B cell (primary cell): ENCODE data around the gene SLC4A11. TPM values are rescaled to one million over a fixed set of nuclear protein-coding genes. Genes with fewer than 3 reads are reported as not detected.

Experiments used
- ATAC-seq: fragments of 200-7000 bp; cut with Tn5 transposase; one replicate; pipeline ENCODE4 v1.10.0; 2021; ENCODE audit warnings: low read depth, mild to moderate bottlenecking, moderate number of reproducible peaks, moderate library complexity
- CTCF ChIA-PET: fragments of 350-600 bp; sonication (Branson Sonifier 250); formaldehyde crosslinking; loops from one replicate; lab custom pipeline; 2021; ENCODE audit warnings: antibody characterized with exemption, inconsistent platforms; lab: Charles Lee
- POLR2A ChIA-PET: fragments of 350-600 bp; sonication (Branson Sonifier 250); formaldehyde crosslinking; loops from one replicate; lab custom pipeline; 2021; ENCODE audit warnings: antibody characterized with exemption; lab: Charles Lee
- DNase-seq: peaks from one replicate; pipeline ENCODE4 v3.0.0; 2013
- H2AFZ ChIP-seq: 2 replicates; pipeline ENCODE4 v1.6.1; 2012; ENCODE audit warnings: mild to moderate bottlenecking, low read depth, low read length; ENCODE audit not compliant: insufficient read depth, poor library complexity, severe bottlenecking
- H3K27ac ChIP-seq, 2 donors: 1 replicate in 1 of 2; 2 replicates in 1 of 2; pipeline ENCODE4 v1.5.1; 2012 to 2013; ENCODE audit warnings: low read length in 2 of 2, mild to moderate bottlenecking in 2 of 2, moderate library complexity in 1 of 2
- H3K27me3 ChIP-seq, 4 experiments: fragments of 200-600 bp in 1 of 4; sonication (generic) in 1 of 4; replicated peaks in 1 of 4; 1 replicate in 2 of 4; 2 replicates in 2 of 4; pipeline versions ENCODE4 v1.6.1 to v1.7.0; 2013 to 2016; ENCODE audit warnings: low read length in 3 of 4, mild to moderate bottlenecking in 2 of 4, mixed read lengths in 1 of 4, moderate library complexity in 1 of 4; ENCODE audit not compliant: insufficient read depth in 4 of 4, control insufficient read depth in 3 of 4; ENCODE audit errors: control extremely low read depth in 1 of 4
- H3K36me3 ChIP-seq, 2 experiments: replicated peaks in 1 of 2; 1 replicate in 1 of 2; 2 replicates in 1 of 2; pipeline versions ENCODE4 v1.6.1 to v1.7.1; 2013; ENCODE audit warnings: low read length in 1 of 2; ENCODE audit not compliant: insufficient read depth in 2 of 2, control insufficient read depth in 1 of 2; ENCODE audit errors: control extremely low read depth in 1 of 2, extremely low read depth in 1 of 2
- H3K4me1 ChIP-seq, 2 donors: fragments of 200-600 bp in 1 of 2; sonication (generic) in 1 of 2; 1 replicate in 1 of 2; 2 replicates in 1 of 2; pipeline versions ENCODE4 v1.5.1 to v1.6.1; 2013 to 2017; ENCODE audit warnings: low read length in 2 of 2; ENCODE audit not compliant: control insufficient read depth in 2 of 2, insufficient read depth in 2 of 2
- H3K4me2 ChIP-seq: replicated peaks from 2 replicates; pipeline ENCODE3; 2012; ENCODE audit warnings: mild to moderate bottlenecking, low read depth, low read length; ENCODE audit not compliant: poor library complexity, severe bottlenecking
- H3K4me3 ChIP-seq, 5 experiments: fragments of 200-600 bp in 1 of 5; sonication (generic) in 1 of 5; 1 replicate in 3 of 5; 2 replicates in 2 of 5; pipeline versions ENCODE4 v1.5.1 to v1.7.0; 2011 to 2016; ENCODE audit warnings: low read length in 4 of 5, mild to moderate bottlenecking in 4 of 5, low read depth in 2 of 5, control low read depth in 1 of 5, moderate library complexity in 1 of 5; ENCODE audit not compliant: insufficient read depth in 1 of 5; ENCODE audit errors: control extremely low read depth in 1 of 5, extremely low read depth in 1 of 5
- H3K79me2 ChIP-seq: fragments of 200-600 bp; sonication (generic); one replicate; pipeline ENCODE4 v1.6.0; 2016; ENCODE audit warnings: low read length; ENCODE audit not compliant: control insufficient read depth, insufficient read depth
- H3K9ac ChIP-seq: fragments of 200-600 bp; sonication (generic); 2 replicates; pipeline ENCODE4 v1.6.1; 2017; ENCODE audit warnings: mild to moderate bottlenecking, low read length, moderate library complexity
- H3K9me3 ChIP-seq, 3 donors: one replicate each; pipeline versions ENCODE4 v1.6.1 to v1.7.1; 2013; ENCODE audit warnings: low read length in 2 of 3; ENCODE audit not compliant: control insufficient read depth in 2 of 3, insufficient read depth in 1 of 3; ENCODE audit errors: control extremely low read depth in 1 of 3
- H4K20me1 ChIP-seq: 2 replicates; pipeline ENCODE4 v1.6.0; 2012; ENCODE audit warnings: mild to moderate bottlenecking, low read length; ENCODE audit not compliant: insufficient read depth, control insufficient read depth, poor library complexity, severe bottlenecking
- H3K27ac Mint-ChIP-seq: one replicate; pipeline ENCODE4 v1.8.0; 2021; ENCODE audit warnings: mixed read lengths
- H3K27me3 Mint-ChIP-seq: one replicate; pipeline ENCODE4 v1.8.0; 2021; ENCODE audit warnings: mixed read lengths
- H3K4me1 Mint-ChIP-seq: one replicate; pipeline ENCODE4 v1.8.0; 2021; ENCODE audit warnings: mixed read lengths
- H3K4me3 Mint-ChIP-seq: one replicate; pipeline ENCODE4 v1.8.0; 2021; ENCODE audit warnings: mixed read lengths
- H3K9me3 Mint-ChIP-seq: one replicate; pipeline ENCODE4 v1.8.0; 2022; ENCODE audit warnings: mixed read lengths; ENCODE audit not compliant: insufficient read depth
- CTCF ChIP-seq: fragments of 200-600 bp; IDR thresholded peaks from one replicate; pipeline ENCODE4 v1.8.0; 2022; ENCODE audit warnings: antibody characterized with exemption, mild to moderate bottlenecking
- EZH2 ChIP-seq: IDR thresholded peaks from 2 replicates; pipeline ENCODE4 v1.6.1; 2012; ENCODE audit warnings: borderline replicate concordance, low read depth, mild to moderate bottlenecking, moderate library complexity, low read length; ENCODE audit not compliant: insufficient read depth, poor library complexity, severe bottlenecking
- WGBS: methylation state at CpG from one replicate; pipeline ENCODE4 v1.1.5; 2013; ENCODE audit warnings: missing lambda C conversion rate; ENCODE audit not compliant: insufficient coverage; 5-methylcytosine and 5-hydroxymethylcytosine counted together
- intact Hi-C: fragments of 100-400 bp; cut with micrococcal nuclease; formaldehyde crosslinking; loops from one replicate; pipeline ENCODE4 v1.10.0; 2022
- polyA plus RNA-seq: library from polyadenylated mRNA; depleted of rRNA; stranded (reverse); fragments of >200 nt; gene quantifications from 2 replicates; pipeline ENCODE4 v1.2.3, GENCODE V29; 2012
- total RNA-seq, 2 donors: library from RNA; stranded (reverse); fragments of 120-200 nt in 1 of 2; gene quantifications; 1 replicate in 1 of 2; 2 replicates in 1 of 2; pipeline versions ENCODE4 v1.2.3 to v1.2.4, GENCODE V29; 2013 to 2022

The SLC4A11 gene
- total and polyA plus RNA-seq, 2 donors (not counting 1 experiment from before 2014, with no cell fraction given): 0.85 to 1.6 TPM

GRCh38 chr20:3177746-3178485, 61.1 kb downstream of the SLC4A11 start:
- ChIA-PET POLR2A (no interaction called here), CTCF (interaction anchor here (0.7 kb wide), 1 partner anchor 91 kb away, joined by 4 read pairs; no protein-coding TSS in a partner anchor)
- Mint-ChIP-seq H3K4me3 (no peak overlapping the region), H3K27me3 (peaks cover 16% of the 10 kb centered on the region), H3K9me3 (no peaks in the 10 kb centered on the region), H3K4me1 (peaks cover 10% of the 10 kb centered on the region), H3K27ac (no peak overlapping the region)
- no peak overlapping the region for H3K27ac ChIP-seq
- no peaks in the 10 kb centered on the region for H4K20me1 ChIP-seq
- no peak overlapping the region for H2AFZ ChIP-seq
- ATAC-seq (no peak), DNase-seq (no peak)
- H3K4me2 ChIP-seq: no peak overlapping the region
- intact Hi-C loops: no loop called here
- TF ChIP-seq EZH2 (no peak), CTCF (no peak)
- no peak overlapping the region for H3K9ac ChIP-seq
- H3K4me3 ChIP-seq: no peak overlapping the region
- H3K27me3 ChIP-seq: peaks cover 0 to 18% (median 14%) of the 10 kb centered on the region in 4 experiments
- no peaks in the 10 kb centered on the region for H3K36me3 ChIP-seq
- 88% methylated on average over 4 of the region's 8 CpGs for WGBS
- peaks cover 0 to 10% (median 0%) of the 10 kb centered on the region in 3 donors for H3K9me3 ChIP-seq
- no peaks in the 10 kb centered on the region for H3K79me2 ChIP-seq
- H3K4me1 ChIP-seq: peaks cover 12% of the 10 kb centered on the region in 2 donors

Other genes with a start within 250 kb of the SLC4A11 start
- 2.5 and 2.7 TPM in 2 replicates for gene GNRH2, start 195.6 kb downstream of the SLC4A11 start, total RNA-seq
- gene GNRH2, start 195.6 kb downstream of the SLC4A11 start, polyA plus RNA-seq: not detected in 2 replicates
- 33.3 and 35.9 TPM in 2 replicates for gene MRPS26, start 193.1 kb downstream of the SLC4A11 start, total RNA-seq
- 27.3 and 37.5 TPM in 2 replicates for gene MRPS26, start 193.1 kb downstream of the SLC4A11 start, polyA plus RNA-seq
- 1.4 and 1.7 TPM in 2 replicates for gene OXT, start 167.6 kb downstream of the SLC4A11 start, total RNA-seq
- 1.0 TPM in 1 of 2 replicates, not detected in the other for gene OXT, start 167.6 kb downstream of the SLC4A11 start, polyA plus RNA-seq
- 4.5 and 7.0 TPM in 2 replicates for gene AVP, start 154.5 kb downstream of the SLC4A11 start, total RNA-seq
- gene AVP, start 154.5 kb downstream of the SLC4A11 start, polyA plus RNA-seq: not detected in 2 replicates
- 19.3 and 20.3 TPM in 2 replicates for gene FASTKD5, start 79.3 kb downstream of the SLC4A11 start, total RNA-seq
- gene FASTKD5, start 79.3 kb downstream of the SLC4A11 start, polyA plus RNA-seq: 12.2 and 24.4 TPM in 2 replicates
- gene UBOX5, start 79.3 kb downstream of the SLC4A11 start, total RNA-seq: 9.2 and 10.2 TPM in 2 replicates
- gene UBOX5, start 79.3 kb downstream of the SLC4A11 start, polyA plus RNA-seq: 4.1 and 6.6 TPM in 2 replicates
- gene LZTS3, start 65.6 kb downstream of the SLC4A11 start, total RNA-seq: 5.1 and 6.4 TPM in 2 replicates
- gene LZTS3, start 65.6 kb downstream of the SLC4A11 start, polyA plus RNA-seq: 2.3 and 12.7 TPM in 2 replicates
- gene DDRGK1, start 34.5 kb downstream of the SLC4A11 start, total RNA-seq: 51.9 and 55.5 TPM in 2 replicates
- 35.6 and 41.7 TPM in 2 replicates for gene DDRGK1, start 34.5 kb downstream of the SLC4A11 start, polyA plus RNA-seq
- 55.5 TPM in 2 replicates for gene ITPA, start 29.7 kb downstream of the SLC4A11 start, total RNA-seq
- gene ITPA, start 29.7 kb downstream of the SLC4A11 start, polyA plus RNA-seq: 51.9 and 65.6 TPM in 2 replicates
- gene DNAAF9, start 168.5 kb upstream of the SLC4A11 start, total RNA-seq: 7.6 and 7.7 TPM in 2 replicates
- gene DNAAF9, start 168.5 kb upstream of the SLC4A11 start, polyA plus RNA-seq: 2.6 and 2.7 TPM in 2 replicates
- gene ATRN, start 231.8 kb upstream of the SLC4A11 start, total RNA-seq: 18.3 and 19.5 TPM in 2 replicates
- 5.8 and 7.6 TPM in 2 replicates for gene ATRN, start 231.8 kb upstream of the SLC4A11 start, polyA plus RNA-seq